ENCODE results near the gene FBXL16. TPM values are rescaled to one million over a fixed set of nuclear protein-coding genes. Genes with fewer than 3 reads are reported as not detected.

The FBXL16 gene
- total and polyA plus RNA-seq, 9 of the 15 experiments (the other 6 are each of a cell fraction or from before 2014, with no cell fraction given), result 0.21 to 8.2 (median 1.7) TPM

DNA sequence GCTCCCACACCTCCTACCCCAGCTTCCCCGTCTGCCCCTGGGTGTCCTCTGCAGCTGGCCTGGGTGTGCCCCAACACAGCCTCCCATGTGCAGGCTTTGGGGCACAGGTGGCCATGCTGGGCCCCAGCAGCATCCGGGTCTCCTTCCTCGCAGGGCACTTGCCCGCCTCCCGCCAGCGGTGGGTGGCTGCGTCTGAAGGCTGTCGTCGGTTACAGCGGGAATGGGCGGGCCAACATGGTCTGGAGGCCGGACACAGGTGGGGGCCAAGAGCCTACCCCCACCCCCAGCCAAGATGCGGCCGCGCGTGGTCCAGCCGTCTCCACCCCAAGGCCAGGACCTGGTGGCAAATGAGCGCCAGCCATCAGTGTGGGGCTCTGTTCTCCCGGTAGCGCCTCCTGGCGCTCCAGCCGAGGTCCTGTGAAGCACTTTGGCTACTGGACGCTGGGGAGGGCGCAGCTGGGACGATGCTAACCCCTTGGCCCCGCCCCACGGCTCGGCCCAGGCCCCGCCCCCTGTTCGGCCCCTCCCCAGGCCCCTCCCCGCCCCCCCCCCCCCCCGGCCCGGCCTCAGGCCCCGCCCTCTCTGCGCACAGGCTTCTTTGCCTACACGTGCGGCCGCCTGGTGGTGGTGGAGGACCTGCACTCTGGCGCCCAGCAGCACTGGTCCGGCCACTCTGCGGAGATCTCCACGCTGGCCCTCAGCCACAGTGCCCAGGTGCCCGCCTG lies 45.0 kb downstream of the FBXL16 start (continued):
- TF ChIP-seq, protein P1, sequence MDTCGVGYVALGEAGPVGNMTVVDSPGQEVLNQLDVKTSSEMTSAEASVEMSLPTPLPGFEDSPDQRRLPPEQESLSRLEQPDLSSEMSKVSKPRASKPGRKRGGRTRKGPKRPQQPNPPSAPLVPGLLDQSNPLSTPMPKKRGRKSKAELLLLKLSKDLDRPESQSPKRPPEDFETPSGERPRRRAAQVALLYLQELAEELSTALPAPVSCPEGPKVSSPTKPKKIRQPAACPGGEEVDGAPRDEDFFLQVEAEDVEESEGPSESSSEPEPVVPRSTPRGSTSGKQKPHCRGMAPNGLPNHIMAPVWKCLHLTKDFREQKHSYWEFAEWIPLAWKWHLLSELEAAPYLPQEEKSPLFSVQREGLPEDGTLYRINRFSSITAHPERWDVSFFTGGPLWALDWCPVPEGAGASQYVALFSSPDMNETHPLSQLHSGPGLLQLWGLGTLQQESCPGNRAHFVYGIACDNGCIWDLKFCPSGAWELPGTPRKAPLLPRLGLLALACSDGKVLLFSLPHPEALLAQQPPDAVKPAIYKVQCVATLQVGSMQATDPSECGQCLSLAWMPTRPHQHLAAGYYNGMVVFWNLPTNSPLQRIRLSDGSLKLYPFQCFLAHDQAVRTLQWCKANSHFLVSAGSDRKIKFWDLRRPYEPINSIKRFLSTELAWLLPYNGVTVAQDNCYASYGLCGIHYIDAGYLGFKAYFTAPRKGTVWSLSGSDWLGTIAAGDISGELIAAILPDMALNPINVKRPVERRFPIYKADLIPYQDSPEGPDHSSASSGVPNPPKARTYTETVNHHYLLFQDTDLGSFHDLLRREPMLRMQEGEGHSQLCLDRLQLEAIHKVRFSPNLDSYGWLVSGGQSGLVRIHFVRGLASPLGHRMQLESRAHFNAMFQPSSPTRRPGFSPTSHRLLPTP (IDR thresholded peaks at IDR 0.05; ENCODE audit: borderline replicate concordance, extremely low read depth, insufficient read length), result no peak
- TF ChIP-seq NCOR1 (IDR thresholded peaks at IDR 0.05) (no peak), FOXK2 (conservative IDR thresholded peaks at IDR 0.05 in 1 of 2, IDR thresholded peaks at IDR 0.05 in 1 of 2; ENCODE audit: low read depth in 2 of 2) (no peak), MBD2 (IDR thresholded peaks at IDR 0.05; ENCODE audit: borderline replicate concordance, low read depth) (0 out of 2 replicates have a peak, but pooled peaks have one; percentile 35), TCFL5 (CRISPR knock-in tag; conservative IDR thresholded peaks at IDR 0.05) (no peak), ZNF830 (CRISPR knock-in tag; IDR thresholded peaks at IDR 0.05) (no peak), KLF10 (CRISPR knock-in tag; IDR thresholded peaks at IDR 0.05) (no peak), PHB (CRISPR knock-in tag; IDR thresholded peaks at IDR 0.05) (no peak), MCM3 (IDR thresholded peaks at IDR 0.05) (no peak), KAT7 (CRISPR knock-in tag; IDR thresholded peaks at IDR 0.05; ENCODE audit: borderline replicate concordance) (no peak), ZNF551 (CRISPR knock-in tag; IDR thresholded peaks at IDR 0.05) (no peak), BACH1 (tag; IDR thresholded peaks at IDR 0.05) (no peak), ZNF445 (CRISPR knock-in tag; IDR thresholded peaks at IDR 0.05; ENCODE audit: low read depth) (no peak), RBM25 (IDR thresholded peaks at IDR 0.05; ENCODE audit: low read depth, low read length, severe bottlenecking) (no peak)
- TF ChIP-seq, protein P2, sequence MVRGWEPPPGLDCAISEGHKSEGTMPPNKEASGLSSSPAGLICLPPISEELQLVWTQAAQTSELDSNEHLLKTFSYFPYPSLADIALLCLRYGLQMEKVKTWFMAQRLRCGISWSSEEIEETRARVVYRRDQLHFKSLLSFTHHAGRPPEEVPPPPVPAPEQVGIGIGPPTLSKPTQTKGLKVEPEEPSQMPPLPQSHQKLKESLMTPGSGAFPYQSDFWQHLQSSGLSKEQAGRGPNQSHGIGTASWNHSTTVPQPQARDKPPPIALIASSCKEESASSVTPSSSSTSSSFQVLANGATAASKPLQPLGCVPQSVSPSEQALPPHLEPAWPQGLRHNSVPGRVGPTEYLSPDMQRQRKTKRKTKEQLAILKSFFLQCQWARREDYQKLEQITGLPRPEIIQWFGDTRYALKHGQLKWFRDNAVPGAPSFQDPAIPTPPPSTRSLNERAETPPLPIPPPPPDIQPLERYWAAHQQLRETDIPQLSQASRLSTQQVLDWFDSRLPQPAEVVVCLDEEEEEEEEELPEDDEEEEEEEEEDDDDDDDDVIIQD (CRISPR knock-in tag; IDR thresholded peaks at IDR 0.05), result no peak
- TF ChIP-seq, protein P3, sequence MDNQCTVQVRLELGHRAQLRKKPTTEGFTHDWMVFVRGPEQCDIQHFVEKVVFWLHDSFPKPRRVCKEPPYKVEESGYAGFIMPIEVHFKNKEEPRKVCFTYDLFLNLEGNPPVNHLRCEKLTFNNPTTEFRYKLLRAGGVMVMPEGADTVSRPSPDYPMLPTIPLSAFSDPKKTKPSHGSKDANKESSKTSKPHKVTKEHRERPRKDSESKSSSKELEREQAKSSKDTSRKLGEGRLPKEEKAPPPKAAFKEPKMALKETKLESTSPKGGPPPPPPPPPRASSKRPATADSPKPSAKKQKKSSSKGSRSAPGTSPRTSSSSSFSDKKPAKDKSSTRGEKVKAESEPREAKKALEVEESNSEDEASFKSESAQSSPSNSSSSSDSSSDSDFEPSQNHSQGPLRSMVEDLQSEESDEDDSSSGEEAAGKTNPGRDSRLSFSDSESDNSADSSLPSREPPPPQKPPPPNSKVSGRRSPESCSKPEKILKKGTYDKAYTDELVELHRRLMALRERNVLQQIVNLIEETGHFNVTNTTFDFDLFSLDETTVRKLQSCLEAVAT (IDR thresholded peaks at IDR 0.05), result no peak
- TF ChIP-seq, protein P4, sequence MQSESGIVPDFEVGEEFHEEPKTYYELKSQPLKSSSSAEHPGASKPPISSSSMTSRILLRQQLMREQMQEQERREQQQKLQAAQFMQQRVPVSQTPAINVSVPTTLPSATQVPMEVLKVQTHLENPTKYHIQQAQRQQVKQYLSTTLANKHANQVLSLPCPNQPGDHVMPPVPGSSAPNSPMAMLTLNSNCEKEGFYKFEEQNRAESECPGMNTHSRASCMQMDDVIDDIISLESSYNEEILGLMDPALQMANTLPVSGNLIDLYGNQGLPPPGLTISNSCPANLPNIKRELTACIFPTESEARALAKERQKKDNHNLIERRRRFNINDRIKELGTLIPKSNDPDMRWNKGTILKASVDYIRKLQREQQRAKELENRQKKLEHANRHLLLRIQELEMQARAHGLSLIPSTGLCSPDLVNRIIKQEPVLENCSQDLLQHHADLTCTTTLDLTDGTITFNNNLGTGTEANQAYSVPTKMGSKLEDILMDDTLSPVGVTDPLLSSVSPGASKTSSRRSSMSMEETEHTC (IDR thresholded peaks at IDR 0.05), result no peak

All from K562 (cell line).